ENCODE measurements around the gene JUP.

Gene JUP

GRCh38 chr17:41710472-41711090 is 75.9 kb downstream of the JUP start:
- no peak for TF ChIP-seq CTCF (IDR thresholded peaks at IDR 0.05; ENCODE audit: extremely low read depth, missing control alignments)
- no peak for DNase-seq (ENCODE audit: low spot score)

GRCh38 chr17:41707803-41708669 is 78.5 kb downstream of the JUP start:
- no peak for DNase-seq (ENCODE audit: low spot score)
- TF ChIP-seq CTCF (IDR thresholded peaks at IDR 0.05; ENCODE audit: extremely low read depth, missing control alignments), result no peak

- no peak for DNase-seq (ENCODE audit: low spot score)
- no peak for TF ChIP-seq CTCF (IDR thresholded peaks at IDR 0.05; ENCODE audit: extremely low read depth, missing control alignments)
These were observed 81.1 kb downstream of the JUP start for GRCh38 chr17:41705271-41705991.
